ENCODE measurements around the gene PARD6B. TPM values are rescaled to one million over a fixed set of nuclear protein-coding genes. Genes with fewer than 3 reads are reported as not detected.
"Not testable (repeated sequence)": the region's sequence is repeated elsewhere in the genome, so short reads cannot be mapped to it uniquely, and the experiment has no call there.

The PARD6B gene
- total RNA-seq, 1 experiment from 2014 or later = 41.3 TPM

GRCh38 chr20:50765674-50766073 lies 34.3 kb downstream of the PARD6B start:
- Histone ChIP-seq H3K27ac (ENCODE audit: low read depth, low read length) (peak overlapping the region; percentile 10; the same call in 1 of the 2 replicates), H3K4me3 (replicated peaks in 1 of 2; ENCODE audit: low read depth in 1 of 2, low read length in 2 of 2) (no peak overlapping the region), H3K9me3 (ENCODE audit: control insufficient read depth in 1 of 2, insufficient read depth in 1 of 2, low read depth in 1 of 2, low read length in 2 of 2) (no peaks in the 10 kb centered on the region), H3K9ac (ENCODE audit: low read length) (no peak overlapping the region), H3K27me3 (ENCODE audit: insufficient read depth, low read length) (no peaks in the 10 kb centered on the region), H3K9me2 (ENCODE audit: insufficient read depth) (no peaks in the 10 kb centered on the region), H3K4me1 (ENCODE audit: control insufficient read depth in 1 of 2, insufficient read depth in 2 of 2, low read length in 2 of 2) (peaks cover 46 to 66% of the 10 kb centered on the region in 2 experiments), H3K36me3 (ENCODE audit: control insufficient read depth in 1 of 2, insufficient read depth in 2 of 2, low read length in 2 of 2) (no peaks in the 10 kb centered on the region), H3K79me2 (ENCODE audit: insufficient read depth, low read length) (no peaks in the 10 kb centered on the region), H2AFZ (ENCODE audit: low read depth, low read length, poor library complexity, severe bottlenecking) (peak overlapping the region; percentile 33), H4K20me1 (ENCODE audit: insufficient read depth) (no peaks in the 10 kb centered on the region), H3K4me2 (ENCODE audit: low read length) (peak overlapping the region; percentile 41; the same call in 1 of the 2 replicates)
- CTCF ChIA-PET = interaction anchor here (1.4 to 2.8 kb wide), 5 partner anchors 17 to 103 kb away, joined by 3 to 9 read pairs (median 7); partner anchors contain the start of gene BCAS4
- BruUV-seq (replicated peaks) = no TSS peak
- ATAC-seq (no peak), DNase-seq (ENCODE audit: low read depth, low spot score) (no peak)
- TF ChIP-seq EGR1 (IDR thresholded peaks at IDR 0.05; ENCODE audit: low read depth) (no peak), FOSL1 (IDR thresholded peaks at IDR 0.05; ENCODE audit: low read depth) (no peak), ZNF274 (IDR thresholded peaks at IDR 0.05; ENCODE audit: low read depth, low read length) (no peak), JUND (IDR thresholded peaks at IDR 0.05) (no peak), EZH2 (IDR thresholded peaks at IDR 0.05) (no peak), ELF1 (IDR thresholded peaks at IDR 0.05; ENCODE audit: borderline replicate concordance, low read depth) (no peak), SRF (IDR thresholded peaks at IDR 0.05; ENCODE audit: low read depth) (no peak), CBX3 (IDR thresholded peaks at IDR 0.05; ENCODE audit: low read depth) (no peak), EZH2phosphoT487 (IDR thresholded peaks at IDR 0.05; ENCODE audit: borderline replicate concordance) (no peak), POLR2A (IDR thresholded peaks at IDR 0.05; ENCODE audit: borderline replicate concordance, extremely low read depth, insufficient read depth, insufficient read length) (no peak), POLR2AphosphoS5 (IDR thresholded peaks at IDR 0.05; ENCODE audit: low read depth, low read length) (no peak), ZBTB33 (IDR thresholded peaks at IDR 0.05; ENCODE audit: extremely low read depth, insufficient replicate concordance, low read length) (no peak)
- TF ChIP-seq, protein P1, sequence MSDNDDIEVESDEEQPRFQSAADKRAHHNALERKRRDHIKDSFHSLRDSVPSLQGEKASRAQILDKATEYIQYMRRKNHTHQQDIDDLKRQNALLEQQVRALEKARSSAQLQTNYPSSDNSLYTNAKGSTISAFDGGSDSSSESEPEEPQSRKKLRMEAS (IDR thresholded peaks at IDR 0.05) = no peak
- POLR2A ChIA-PET = interaction anchor here (1.3 kb wide), 1 partner anchor 25 kb away, joined by 3 read pairs; no protein-coding TSS in a partner anchor
- intact Hi-C loops (cut with micrococcal nuclease) = no loop called here
- RAD21 ChIA-PET (ENCODE audit: low non-redundant PET in 1 of 2, low total read pairs in 2 of 2, uncharacterized antibody in 2 of 2, unreplicated experiment in 2 of 2) = interaction anchor here in 1 of 2 experiments (0.6 kb wide), 1 partner anchor 25 kb away, joined by 3 read pairs; no protein-coding TSS in a partner anchor

DNA sequence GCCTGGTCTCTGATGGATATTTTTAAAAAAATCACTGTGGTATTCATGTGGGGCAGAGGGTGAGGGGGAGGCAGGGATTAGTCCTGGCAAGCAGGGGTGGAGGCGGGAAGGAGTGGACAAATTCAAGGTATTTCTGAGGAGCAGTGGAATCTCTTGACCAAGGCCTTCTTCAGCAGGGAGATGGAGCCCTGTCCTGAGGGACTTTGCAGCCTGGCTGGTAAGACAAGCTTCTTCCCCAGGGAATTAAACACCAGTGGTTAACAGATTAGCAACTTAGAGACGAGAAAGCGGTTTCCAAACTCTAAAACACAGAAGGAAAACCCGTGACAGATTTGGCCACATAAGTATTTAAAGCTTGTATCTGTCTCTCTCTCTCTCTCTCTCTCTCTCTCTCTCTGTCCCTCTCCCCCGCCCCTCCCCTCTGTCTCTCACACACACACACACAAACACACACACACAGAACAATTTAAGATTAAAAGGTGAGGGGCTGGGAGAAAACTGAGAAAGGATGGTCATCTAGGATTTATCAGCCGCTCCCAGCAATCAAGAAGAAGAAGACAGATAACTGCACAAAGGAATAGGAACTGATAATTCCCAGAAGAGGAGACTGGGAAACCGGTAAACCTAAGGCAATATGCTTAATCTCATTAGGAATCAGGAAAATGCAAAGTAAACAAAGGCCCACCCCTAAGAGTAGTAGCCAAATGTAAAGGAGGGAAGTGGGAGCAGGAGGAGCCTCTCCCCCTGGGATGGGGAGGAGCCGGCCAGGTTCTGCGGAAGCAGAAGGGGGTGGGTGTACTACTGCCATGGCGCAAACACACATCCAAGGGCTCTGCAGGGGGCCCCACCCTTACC lies 35.8 kb downstream of the PARD6B start:
- H3K27ac ChIP-seq (ENCODE audit: low read depth, low read length); BruUV-seq (replicated peaks); DNase-seq (ENCODE audit: low read depth, low spot score); H3K4me3 ChIP-seq (replicated peaks in 1 of 2; ENCODE audit: low read depth in 1 of 2, low read length in 2 of 2); H2AFZ ChIP-seq (ENCODE audit: low read depth, low read length, poor library complexity, severe bottlenecking); H3K9me2 ChIP-seq (ENCODE audit: insufficient read depth); H3K27me3 ChIP-seq (ENCODE audit: insufficient read depth, low read length); RAD21 ChIA-PET (ENCODE audit: low non-redundant PET in 1 of 2, low total read pairs in 2 of 2, uncharacterized antibody in 2 of 2, unreplicated experiment in 2 of 2); H4K20me1 ChIP-seq (ENCODE audit: insufficient read depth); H3K4me2 ChIP-seq (ENCODE audit: low read length); ATAC-seq; H3K79me2 ChIP-seq (ENCODE audit: insufficient read depth, low read length); intact Hi-C loops (cut with micrococcal nuclease); H3K9me3 ChIP-seq (ENCODE audit: control insufficient read depth in 1 of 2, insufficient read depth in 1 of 2, low read depth in 1 of 2, low read length in 2 of 2); H3K36me3 ChIP-seq (ENCODE audit: control insufficient read depth in 1 of 2, insufficient read depth in 2 of 2, low read length in 2 of 2); POLR2A ChIA-PET; H3K9ac ChIP-seq (ENCODE audit: low read length): not testable (repeated sequence)
- CTCF ChIA-PET = interaction anchor here (1.4 kb wide), 1 partner anchor 104 kb away, joined by 3 read pairs; no protein-coding TSS in a partner anchor
- H3K4me1 ChIP-seq (ENCODE audit: control insufficient read depth in 1 of 2, insufficient read depth in 2 of 2, low read length in 2 of 2) = peaks cover 34 to 60% of the 10 kb centered on the region in 2 experiments

Data from HCT116 (cell line).